GM12892 (cell line): ENCODE measurements around the gene PRICKLE1.

ENCODE experiments used
- POLR2A ChIP-seq: IDR thresholded peaks from 2 replicates; pipeline ENCODE4 v1.6.1; 2011; ENCODE audit warnings: low read depth, low read length, control low read depth
- POLR2AphosphoS5 ChIP-seq: IDR thresholded peaks from 2 replicates; pipeline ENCODE4 v1.6.1; 2011; ENCODE audit warnings: low read depth, low read length, control low read depth

DNA sequence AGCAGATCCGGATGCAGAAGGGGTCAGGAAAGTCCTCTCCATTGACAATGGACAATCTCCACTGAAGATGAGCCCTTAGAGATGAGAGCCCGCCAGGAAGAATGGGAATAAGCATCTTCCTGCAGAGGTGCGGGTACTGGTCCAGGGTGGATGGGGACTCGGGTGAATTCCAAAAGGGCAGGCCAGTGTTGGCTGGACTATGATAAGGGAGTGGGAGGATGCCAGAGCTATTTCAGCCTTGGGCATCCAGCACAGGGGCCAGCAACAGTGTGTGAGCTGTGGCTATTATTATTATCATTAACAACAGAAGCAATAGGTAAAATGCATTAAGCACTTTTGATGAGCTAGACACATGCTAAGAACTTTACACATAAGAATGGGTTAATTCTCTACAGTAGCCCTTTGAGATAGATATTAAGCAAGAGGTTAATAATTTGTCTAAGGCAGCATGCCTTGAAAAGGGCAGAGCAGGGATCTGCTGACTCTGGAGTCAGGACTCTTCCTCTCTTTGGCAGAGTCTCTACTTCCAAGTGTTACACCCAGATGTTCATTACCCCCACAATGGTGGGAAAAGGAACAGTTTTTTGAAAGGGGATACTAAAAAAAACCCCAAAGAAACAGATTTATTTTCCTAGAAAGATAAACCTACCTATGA, 55.2 kb downstream of the PRICKLE1 start:
- TF ChIP-seq POLR2A = no peak
- TF ChIP-seq POLR2AphosphoS5 = no peak
